ENCODE results near the gene JAKMIP2.

DNA sequence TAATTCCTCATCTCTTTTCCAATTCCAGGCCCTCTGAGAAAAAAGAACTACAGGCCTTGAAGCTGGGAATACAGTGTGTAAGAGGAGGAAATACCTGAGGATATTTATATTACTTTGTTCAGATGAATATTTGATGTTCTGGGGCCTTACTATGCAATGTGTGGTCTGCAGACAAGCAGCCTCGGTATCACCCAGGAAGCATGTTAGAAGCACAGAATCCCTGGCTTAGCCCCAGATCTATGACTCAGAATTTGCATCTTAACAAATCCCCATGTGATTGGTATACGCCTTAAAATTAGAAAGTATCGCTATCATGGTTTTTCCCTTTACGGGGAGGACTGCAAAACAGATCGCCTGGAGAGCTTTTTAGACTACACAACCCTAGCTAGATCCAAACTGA is 121.0 kb downstream of the JAKMIP2 start:
- TF ChIP-seq, protein P1, sequence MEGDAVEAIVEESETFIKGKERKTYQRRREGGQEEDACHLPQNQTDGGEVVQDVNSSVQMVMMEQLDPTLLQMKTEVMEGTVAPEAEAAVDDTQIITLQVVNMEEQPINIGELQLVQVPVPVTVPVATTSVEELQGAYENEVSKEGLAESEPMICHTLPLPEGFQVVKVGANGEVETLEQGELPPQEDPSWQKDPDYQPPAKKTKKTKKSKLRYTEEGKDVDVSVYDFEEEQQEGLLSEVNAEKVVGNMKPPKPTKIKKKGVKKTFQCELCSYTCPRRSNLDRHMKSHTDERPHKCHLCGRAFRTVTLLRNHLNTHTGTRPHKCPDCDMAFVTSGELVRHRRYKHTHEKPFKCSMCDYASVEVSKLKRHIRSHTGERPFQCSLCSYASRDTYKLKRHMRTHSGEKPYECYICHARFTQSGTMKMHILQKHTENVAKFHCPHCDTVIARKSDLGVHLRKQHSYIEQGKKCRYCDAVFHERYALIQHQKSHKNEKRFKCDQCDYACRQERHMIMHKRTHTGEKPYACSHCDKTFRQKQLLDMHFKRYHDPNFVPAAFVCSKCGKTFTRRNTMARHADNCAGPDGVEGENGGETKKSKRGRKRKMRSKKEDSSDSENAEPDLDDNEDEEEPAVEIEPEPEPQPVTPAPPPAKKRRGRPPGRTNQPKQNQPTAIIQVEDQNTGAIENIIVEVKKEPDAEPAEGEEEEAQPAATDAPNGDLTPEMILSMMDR (IDR thresholded peaks at IDR 0.05; ENCODE audit: poor library complexity, severe bottlenecking) = no peak
- no peak for TF ChIP-seq RAD21 (conservative IDR thresholded peaks at IDR 0.05)
